ES-I3 (cell line): ENCODE results near the gene MYL5.

Experiments used
- H3K36me3 ChIP-seq: 2 replicates; pipeline ENCODE4 v1.6.1; 2013; ENCODE audit warnings: mild to moderate bottlenecking, low read length, control low read depth, moderate library complexity; ENCODE audit not compliant: insufficient read depth
- H3K4me1 ChIP-seq: 2 replicates; pipeline ENCODE4 v1.6.1; 2013; ENCODE audit warnings: mild to moderate bottlenecking, control low read depth, low read length; ENCODE audit not compliant: insufficient read depth
- H3K9ac ChIP-seq: 2 replicates; pipeline ENCODE4 v1.6.1; 2013; ENCODE audit warnings: low read depth, mild to moderate bottlenecking, low read length, moderate library complexity
- H3K9me3 ChIP-seq: 2 replicates; pipeline ENCODE4 v1.6.1; 2013; ENCODE audit warnings: mild to moderate bottlenecking, low read length, moderate library complexity; ENCODE audit not compliant: control insufficient read depth, insufficient read depth

MYL5 gene, protein sequence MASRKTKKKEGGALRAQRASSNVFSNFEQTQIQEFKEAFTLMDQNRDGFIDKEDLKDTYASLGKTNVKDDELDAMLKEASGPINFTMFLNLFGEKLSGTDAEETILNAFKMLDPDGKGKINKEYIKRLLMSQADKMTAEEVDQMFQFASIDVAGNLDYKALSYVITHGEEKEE

DNA sequence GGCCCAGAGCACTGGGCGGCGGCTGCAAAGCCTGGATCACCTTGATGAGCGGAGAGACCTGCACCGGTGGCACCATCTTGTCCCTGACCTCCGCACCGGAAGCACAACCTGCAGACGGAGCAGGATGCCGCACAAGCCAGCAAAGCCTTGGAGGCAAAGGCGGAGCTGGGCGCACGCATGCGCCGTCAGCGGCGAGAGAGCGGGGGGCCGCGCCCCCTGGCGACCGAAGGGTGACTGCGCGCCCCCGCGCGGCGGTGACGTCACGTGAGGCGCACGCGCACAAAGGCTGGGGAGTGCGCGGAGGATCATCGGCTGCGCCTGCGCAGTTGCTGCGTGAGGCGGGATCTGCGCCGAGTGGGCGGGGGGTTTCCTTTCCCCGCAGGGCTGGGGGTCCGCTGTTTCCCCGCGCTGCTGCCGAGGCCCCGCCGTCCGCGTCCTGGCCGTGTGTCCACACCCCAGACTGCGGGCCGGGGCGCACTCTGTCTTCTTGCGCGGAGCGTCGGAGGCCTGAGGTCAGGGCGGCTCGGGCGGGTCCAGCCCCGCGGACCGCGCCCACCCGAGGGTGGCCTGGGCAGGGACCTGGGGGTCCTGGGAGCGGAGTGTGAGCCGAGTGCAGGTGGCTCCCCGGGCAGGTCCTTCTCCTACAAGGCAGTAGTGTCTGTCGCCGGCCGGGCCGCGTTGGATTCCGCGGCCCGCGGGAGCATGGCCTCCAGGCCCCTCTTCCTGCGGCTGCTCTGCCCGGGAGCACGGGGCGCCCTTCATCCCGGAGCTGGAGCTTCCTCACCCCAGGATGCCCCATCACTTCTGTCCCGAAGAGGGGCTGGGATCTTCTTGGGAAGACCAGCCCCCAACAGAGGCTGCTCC, at the start of gene MYL5, which contains the start of gene ATP5ME:
TSS of gene MYL5 (plus strand) at position 371 of the 864 bp plus-strand sequence. CDS start 3,485 bp downstream, outside the sequence.
TSS of gene ATP5ME (minus strand) at position 105 of the 864 bp plus-strand sequence. CDS start at position 76, 29 bp downstream.
- Histone ChIP-seq H3K36me3 (no peaks in the 10 kb centered on the region; the same call in 1 of the 2 replicates), H3K9ac (peak within 1 kb of the TSS; percentile 96), H3K4me1 (no peaks in the 10 kb centered on the region; the same call in 1 of the 2 replicates), H3K9me3 (no peaks in the 10 kb centered on the region)

DNA sequence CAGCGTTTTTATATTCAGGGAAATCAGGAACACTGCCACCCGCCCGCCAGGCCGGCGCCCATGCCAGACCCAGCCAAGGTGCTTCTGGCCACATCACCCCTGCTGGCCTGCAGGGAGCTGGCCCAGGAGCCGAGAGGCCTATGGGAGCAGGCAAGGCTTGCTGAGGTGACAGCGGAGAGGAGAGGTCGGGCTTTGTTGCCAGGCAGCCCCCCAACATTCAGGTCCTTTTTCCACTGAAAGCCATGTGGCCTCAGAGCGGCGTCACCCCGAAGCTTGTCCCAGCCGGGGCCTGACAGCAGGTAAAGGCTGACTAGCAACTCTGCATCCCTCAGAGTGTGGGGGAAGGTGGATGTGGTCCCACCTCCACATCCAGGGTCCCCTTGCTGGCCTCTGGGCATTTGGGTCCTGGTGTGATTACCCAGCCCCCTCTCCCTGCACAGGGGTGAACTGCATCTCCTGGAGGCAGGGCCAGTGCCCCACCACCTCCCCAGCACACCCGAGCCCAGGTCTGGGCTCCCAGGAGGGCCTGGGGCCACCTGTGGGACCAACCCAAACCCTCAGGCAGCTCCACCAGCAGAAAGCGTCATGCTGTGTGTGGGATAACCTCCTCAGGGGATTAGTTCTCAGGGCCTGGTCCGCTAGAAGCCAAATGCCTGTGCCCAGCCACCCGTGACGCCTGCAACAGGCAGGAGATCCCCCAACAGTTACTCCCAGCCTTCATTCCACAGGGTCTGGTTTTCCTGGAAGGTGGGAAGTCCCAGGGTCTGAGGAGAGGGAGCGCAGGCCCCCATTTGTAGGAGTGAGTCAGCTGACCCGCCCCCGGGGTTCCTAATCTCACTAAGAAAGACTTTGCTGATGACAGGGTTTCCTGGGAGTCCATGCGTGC, 49.4 kb upstream of the MYL5 start, which contains the start of gene PDE6B:
TSS of gene PDE6B (plus strand) at position 869 of the 886 bp plus-strand sequence. CDS start 54 bp downstream, outside the sequence.
- Histone ChIP-seq H3K36me3 (no peaks in the 10 kb centered on the region), H3K9ac (no peak within 1 kb of the TSS), H3K4me1 (peaks cover 12% of the 10 kb centered on the region; the same call in 1 of the 2 replicates)

DNA sequence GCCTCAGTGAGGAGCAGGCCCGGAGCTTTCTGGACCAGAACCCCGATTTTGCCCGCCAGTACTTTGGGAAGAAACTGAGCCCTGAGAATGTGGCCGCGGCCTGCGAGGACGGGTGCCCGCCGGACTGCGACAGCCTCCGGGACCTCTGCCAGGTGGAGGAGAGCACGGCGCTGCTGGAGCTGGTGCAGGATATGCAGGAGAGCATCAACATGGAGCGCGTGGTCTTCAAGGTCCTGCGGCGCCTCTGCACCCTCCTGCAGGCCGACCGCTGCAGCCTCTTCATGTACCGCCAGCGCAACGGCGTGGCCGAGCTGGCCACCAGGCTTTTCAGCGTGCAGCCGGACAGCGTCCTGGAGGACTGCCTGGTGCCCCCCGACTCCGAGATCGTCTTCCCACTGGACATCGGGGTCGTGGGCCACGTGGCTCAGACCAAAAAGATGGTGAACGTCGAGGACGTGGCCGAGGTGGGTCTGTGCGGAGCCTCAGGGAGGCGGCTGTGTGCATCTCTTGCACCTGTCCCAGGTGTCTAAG, 48.6 kb upstream of the MYL5 start:
- no peaks in the 10 kb centered on the region for H3K9me3 ChIP-seq
- H3K36me3 ChIP-seq: no peaks in the 10 kb centered on the region
- H3K9ac ChIP-seq: no peak overlapping the region
- H3K4me1 ChIP-seq: peaks cover 12% of the 10 kb centered on the region; the same call in 1 of the 2 replicates

More for the DNA sequence above, 49.4 kb upstream of the MYL5 start, which contains the start of gene PDE6B:
- H3K9me3 ChIP-seq: no peaks in the 10 kb centered on the region

DNA sequence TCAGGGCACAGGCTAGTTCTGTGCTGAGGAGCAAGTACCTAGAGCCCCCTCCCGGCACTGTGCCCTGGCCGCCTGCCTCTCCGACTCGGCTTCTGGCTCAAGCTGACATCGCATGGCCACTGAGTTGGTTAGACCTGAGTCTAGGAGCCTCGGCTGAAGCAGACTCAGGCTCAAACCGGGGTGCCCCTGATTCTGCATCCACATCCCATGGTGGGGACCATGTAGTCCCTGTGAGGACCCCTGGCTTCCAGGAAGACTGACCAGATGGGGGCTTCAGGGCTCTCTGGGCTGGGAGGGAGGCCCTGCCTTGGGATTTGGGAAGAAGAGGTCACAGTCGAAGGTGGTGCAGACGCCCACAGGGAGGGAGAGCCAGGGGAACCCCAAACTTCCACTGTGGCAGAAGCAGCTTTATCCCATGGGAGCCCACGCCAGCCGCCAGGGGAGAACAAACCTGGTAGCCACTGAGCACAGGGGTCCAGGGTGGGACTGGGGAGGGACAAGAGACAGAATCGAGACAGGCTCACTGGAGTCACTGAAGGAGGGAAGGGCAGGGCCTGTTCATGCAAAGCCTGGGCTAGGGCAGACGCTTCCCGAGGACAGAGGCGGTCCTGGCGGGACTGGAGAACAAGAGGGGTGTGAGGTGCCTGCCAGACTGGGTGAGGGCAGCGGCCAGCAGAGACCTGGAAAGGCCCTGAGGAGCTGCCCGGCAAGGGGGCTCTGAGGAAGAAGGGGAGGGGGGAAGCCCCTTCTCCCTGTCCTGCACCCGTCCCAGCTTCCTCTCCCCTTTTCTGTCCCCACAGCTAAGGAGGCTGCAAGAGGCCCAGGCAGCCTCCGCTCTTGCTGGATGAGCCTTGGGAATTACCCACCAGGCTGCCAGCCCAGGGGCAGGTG, 47.9 kb upstream of the MYL5 start:
- H3K9me3 ChIP-seq: no peaks in the 10 kb centered on the region
- H3K9ac ChIP-seq: no peak overlapping the region
- no peaks in the 10 kb centered on the region for H3K36me3 ChIP-seq
- H3K4me1 ChIP-seq: peaks cover 12% of the 10 kb centered on the region; the same call in 1 of the 2 replicates

DNA sequence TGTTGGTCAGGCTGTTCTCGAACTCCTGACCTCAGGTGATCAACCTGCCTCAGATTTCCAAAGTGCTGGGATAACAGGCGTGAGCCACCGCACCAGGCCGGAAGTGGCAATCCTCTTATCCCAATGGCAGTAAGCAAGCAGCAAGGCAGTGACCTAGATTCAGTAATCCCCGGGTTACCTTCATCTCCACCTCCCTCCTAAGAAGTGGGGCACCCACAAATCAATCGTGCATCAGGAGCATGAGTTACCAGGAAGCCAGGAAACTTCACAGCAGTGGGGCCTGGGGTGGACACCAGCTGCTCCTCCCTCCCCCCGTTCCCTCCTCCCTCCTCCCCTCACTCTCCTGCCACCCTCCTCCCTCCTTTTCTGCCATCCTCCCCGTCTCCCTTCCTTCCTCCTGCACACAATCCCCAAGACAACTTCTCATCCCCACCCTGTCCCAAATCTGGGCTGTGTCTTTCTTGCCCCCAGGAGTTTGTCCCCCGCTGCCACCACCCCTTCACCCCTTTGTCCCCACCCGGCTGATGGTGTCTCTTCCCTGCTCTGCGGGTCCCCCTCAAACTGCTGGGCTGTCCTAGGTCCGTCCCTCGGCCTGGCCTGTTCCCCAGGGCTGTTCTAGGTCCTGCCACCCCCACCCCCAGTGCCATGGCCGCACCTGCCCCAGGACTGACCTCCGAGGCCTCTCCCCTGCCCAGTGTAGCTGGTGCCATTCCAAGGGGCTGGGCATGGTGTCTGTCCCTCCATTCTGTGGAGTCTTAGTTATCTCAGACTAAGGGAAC, 46.8 kb upstream of the MYL5 start:
- Histone ChIP-seq H3K9ac (no peak overlapping the region), H3K9me3 (no peaks in the 10 kb centered on the region), H3K4me1 (peaks cover 12% of the 10 kb centered on the region; the same call in 1 of the 2 replicates), H3K36me3 (no peaks in the 10 kb centered on the region)

DNA sequence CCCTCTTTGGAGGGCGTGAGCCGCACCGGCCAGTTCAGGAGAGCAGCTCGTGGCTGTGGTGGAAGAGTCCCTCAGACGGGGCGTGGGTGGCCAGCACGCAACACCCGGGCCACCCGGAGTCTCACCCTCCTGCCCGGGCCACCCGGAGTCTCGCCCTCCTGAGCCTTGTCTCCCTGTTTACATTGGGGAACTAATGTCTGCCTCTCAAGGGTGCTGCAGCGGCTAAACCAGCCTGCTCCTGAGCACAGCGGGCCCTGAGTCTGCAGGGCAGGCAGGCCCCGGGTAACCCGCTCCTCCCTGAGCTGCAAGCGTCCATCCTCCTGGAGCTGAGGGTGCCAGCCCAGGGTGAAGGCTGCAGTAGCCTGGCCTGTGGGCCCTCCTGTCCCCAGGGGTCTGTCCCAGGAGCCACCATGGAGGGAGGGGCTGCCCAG, 46.0 kb upstream of the MYL5 start:
- H3K4me1 ChIP-seq: peaks cover 12% of the 10 kb centered on the region; the same call in 1 of the 2 replicates
- H3K36me3 ChIP-seq: no peaks in the 10 kb centered on the region
- no peak overlapping the region for H3K9ac ChIP-seq
- no peaks in the 10 kb centered on the region for H3K9me3 ChIP-seq

DNA sequence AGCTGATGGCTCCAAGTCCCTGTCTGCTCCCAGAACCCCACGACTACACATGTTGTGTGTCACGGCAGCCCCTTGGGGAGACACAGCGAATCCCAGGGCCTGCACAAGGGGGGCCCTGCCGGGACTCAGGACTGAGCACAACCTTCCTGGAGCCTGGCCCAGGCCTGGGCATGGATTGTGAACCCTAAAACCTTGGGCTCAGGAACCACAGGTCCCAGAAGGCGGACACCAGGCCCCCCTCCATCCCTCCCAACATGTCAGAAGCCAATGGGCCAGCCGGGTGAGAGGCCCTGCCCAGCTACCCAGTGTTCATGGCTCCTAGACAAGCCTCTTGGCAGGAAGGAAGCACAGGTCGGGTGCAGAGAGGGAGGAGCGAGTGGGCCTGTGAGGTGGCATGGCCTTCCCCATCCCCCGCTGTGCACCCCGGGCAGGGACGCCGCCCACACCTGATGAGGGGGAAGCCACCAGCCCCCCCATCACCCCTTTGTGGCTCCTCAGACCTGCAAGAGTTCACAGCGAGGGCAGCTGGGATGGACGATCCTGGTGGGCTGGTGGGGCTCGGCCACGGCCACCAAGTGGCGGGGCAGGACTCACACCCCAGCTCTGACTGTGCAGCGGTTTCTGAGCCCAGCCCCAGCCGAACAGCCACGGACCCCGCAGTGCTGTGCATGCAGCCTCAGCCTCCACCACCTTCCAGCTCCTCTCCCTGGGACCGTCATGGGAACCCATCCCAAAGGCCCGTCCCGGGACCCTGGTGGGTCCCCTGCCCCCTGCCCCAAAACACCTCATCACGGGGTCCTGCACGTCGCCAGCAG, 45.3 kb upstream of the MYL5 start:
- Histone ChIP-seq H3K9ac (no peak overlapping the region), H3K36me3 (no peaks in the 10 kb centered on the region), H3K9me3 (no peaks in the 10 kb centered on the region), H3K4me1 (peaks cover 12% of the 10 kb centered on the region; the same call in 1 of the 2 replicates)

DNA sequence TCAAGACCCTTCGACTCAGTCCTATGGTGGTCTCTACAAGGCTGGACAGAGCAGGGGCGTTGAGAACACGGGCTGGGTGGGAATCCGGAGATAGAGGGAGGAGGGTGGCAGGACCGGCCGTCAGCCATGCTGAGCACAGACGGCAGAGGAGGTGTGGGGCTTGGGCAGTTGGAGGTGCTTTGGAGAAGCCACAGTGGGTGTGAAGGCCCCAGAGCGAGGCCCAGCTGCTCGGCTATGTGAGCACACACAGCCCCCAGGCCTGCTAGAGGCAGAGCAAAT, 44.8 kb upstream of the MYL5 start:
- H3K9me3 ChIP-seq: no peaks in the 10 kb centered on the region
- H3K36me3 ChIP-seq: no peaks in the 10 kb centered on the region
- H3K9ac ChIP-seq: no peak overlapping the region
- peaks cover 8% of the 10 kb centered on the region; the same call in 1 of the 2 replicates for H3K4me1 ChIP-seq

DNA sequence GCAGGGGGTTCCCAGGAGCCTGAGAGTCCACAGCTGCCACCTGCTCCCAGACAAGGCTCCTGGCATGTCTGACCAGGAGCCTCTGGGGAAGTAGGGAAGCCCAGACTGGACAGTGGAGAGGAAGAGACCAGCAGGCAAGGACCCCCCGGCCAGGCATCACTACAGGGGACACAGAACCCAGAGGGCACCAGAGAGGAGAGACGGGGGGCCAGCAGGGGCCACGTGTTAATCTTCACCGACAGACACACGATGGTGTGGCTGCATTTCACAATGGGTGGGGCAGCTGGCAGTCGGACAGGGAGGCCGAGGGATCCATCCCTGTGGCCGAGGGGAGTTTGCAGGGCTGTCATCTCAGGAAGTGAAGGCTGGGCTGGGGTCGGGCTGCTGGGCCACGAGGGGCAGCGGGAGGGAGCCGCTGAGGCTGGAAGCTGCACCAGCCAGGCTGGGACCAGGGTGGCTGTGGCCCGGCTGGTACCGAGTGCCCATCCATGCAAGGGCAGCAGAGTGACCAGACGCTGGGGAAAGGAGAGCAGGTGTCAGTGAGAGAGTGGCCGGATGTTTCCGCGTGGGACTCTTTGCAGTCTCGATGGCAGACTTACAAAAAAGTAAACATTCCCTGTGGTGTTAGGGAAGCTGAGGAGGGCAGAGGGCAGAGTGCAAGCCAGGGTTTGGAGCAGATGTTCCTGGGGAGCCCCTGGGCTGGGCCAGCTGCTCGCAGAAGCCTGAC, 44.3 kb upstream of the MYL5 start:
- Histone ChIP-seq H3K36me3 (no peaks in the 10 kb centered on the region), H3K9me3 (no peaks in the 10 kb centered on the region), H3K4me1 (peaks cover 3% of the 10 kb centered on the region; the same call in 1 of the 2 replicates), H3K9ac (no peak overlapping the region)

DNA sequence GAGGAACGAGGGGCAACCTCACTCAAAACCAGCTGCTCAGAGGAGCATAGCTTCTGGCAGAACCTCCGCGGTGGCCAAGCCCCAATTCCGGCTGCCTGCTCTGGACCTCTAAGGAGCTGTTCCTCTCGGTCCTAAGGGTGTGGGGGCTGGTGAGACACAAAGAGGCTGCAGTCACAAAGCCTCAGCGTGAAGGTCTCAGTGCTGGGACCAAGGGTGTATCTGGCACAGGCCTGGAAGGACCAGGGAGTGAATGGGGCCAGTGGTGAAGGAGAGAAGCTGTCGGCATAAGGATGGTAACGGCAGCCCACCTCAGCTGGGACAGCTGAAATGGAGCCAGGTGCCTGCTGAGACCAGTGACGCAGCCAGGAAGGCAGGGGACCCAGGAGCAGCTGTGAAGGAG, 43.7 kb upstream of the MYL5 start:
- H3K9ac ChIP-seq: no peak overlapping the region
- H3K36me3 ChIP-seq: no peaks in the 10 kb centered on the region
- H3K9me3 ChIP-seq: no peaks in the 10 kb centered on the region
- no peaks in the 10 kb centered on the region; the same call in 1 of the 2 replicates for H3K4me1 ChIP-seq

DNA sequence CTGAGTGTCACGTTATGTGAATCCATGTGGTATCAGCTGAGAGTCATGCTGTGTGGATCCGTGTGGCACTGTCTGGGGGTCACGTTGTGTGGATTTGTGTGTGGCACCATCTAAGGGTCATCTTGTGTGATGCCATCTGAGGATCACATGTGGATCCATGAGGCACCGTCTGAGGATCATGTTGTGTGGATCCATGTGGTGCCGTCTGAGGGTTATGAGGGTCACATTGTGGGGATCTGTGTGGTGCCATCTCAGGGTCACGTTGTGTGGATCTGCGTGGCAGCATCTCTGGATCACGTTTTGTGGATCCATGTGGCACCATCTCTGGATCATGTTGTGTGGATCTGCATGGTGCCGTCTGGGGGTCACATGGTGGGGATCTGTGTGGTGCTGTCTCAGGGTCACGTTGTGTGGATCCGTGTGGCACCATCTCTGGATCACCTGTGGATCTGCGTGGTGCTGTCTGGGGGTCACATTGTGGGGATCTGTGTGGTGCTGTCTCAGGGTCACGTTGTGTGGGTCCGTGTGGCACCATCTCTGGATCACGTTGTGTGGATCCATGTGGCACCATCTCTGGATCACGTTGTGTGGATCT, 42.0 kb upstream of the MYL5 start:
- no peaks in the 10 kb centered on the region for H3K9me3 ChIP-seq
- no peaks in the 10 kb centered on the region for H3K36me3 ChIP-seq

More for the DNA sequence above, 42.0 kb upstream of the MYL5 start:
- Histone ChIP-seq H3K4me1 (no peaks in the 10 kb centered on the region; the same call in 1 of the 2 replicates), H3K9ac (no peak overlapping the region)
